ENCODE results near the gene SUN3.

DNA sequence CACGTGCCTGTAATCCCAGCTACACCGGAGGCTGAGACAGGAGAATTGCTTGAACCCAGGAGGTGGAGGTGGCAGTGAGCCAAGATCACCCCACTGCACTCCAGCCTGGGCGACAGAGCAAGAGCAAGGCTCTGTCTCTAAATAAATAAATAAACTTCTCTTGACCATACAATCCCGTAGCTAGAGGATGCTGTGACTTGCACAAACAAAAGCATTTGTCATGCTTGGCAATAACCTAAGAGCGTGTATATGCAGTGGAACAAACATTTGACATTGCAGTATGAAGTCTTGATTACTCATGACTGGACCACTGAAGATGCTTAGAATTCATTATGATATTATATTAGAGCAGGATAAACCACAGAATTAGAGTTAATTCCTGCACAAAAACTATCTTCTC is 5.0 kb upstream of the SUN3 start:
- TF ChIP-seq, protein P1, sequence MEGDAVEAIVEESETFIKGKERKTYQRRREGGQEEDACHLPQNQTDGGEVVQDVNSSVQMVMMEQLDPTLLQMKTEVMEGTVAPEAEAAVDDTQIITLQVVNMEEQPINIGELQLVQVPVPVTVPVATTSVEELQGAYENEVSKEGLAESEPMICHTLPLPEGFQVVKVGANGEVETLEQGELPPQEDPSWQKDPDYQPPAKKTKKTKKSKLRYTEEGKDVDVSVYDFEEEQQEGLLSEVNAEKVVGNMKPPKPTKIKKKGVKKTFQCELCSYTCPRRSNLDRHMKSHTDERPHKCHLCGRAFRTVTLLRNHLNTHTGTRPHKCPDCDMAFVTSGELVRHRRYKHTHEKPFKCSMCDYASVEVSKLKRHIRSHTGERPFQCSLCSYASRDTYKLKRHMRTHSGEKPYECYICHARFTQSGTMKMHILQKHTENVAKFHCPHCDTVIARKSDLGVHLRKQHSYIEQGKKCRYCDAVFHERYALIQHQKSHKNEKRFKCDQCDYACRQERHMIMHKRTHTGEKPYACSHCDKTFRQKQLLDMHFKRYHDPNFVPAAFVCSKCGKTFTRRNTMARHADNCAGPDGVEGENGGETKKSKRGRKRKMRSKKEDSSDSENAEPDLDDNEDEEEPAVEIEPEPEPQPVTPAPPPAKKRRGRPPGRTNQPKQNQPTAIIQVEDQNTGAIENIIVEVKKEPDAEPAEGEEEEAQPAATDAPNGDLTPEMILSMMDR (IDR thresholded peaks at IDR 0.05; ENCODE audit: low read length) = no peak
- no peak for TF ChIP-seq EZH2 (IDR thresholded peaks at IDR 0.05; ENCODE audit: borderline replicate concordance, low read length)

All from OCI-LY1 (cell line).